Progenitor cell of endocrine pancreas (in vitro differentiated cells): ENCODE measurements around the gene NR5A1. TPM values are rescaled to one million over a fixed set of nuclear protein-coding genes. Genes with fewer than 3 reads are reported as not detected.

ENCODE experiments used
- DNase-seq: peaks from one replicate; pipeline ENCODE4 v3.0.0; 2021; ENCODE audit warnings: low spot score; ENCODE audit not compliant: unreplicated experiment
- H3K27ac Mint-ChIP-seq: 2 replicates; pipeline ENCODE4 v1.8.0; 2021; ENCODE audit warnings: mild to moderate bottlenecking, moderate library complexity, mixed read lengths
- H3K27me3 Mint-ChIP-seq: 2 replicates; pipeline ENCODE4 v1.8.0; 2021; ENCODE audit warnings: mixed read lengths
- H3K36me3 Mint-ChIP-seq: 2 replicates; pipeline ENCODE4 v1.8.0; 2022; ENCODE audit warnings: mixed read lengths; ENCODE audit not compliant: insufficient read depth
- H3K4me1 Mint-ChIP-seq: 2 replicates; pipeline ENCODE4 v1.8.0; 2021; ENCODE audit warnings: low read depth, mixed read lengths
- H3K4me3 Mint-ChIP-seq: 2 replicates; pipeline ENCODE4 v1.8.0; 2021; ENCODE audit warnings: low read depth, mild to moderate bottlenecking, moderate library complexity, mixed read lengths
- H3K9me3 Mint-ChIP-seq: 2 replicates; pipeline ENCODE4 v1.8.0; 2021; ENCODE audit warnings: low read depth, mixed read lengths
- CTCF ChIP-seq: fragments of 200-600 bp; sonication (generic); IDR thresholded peaks from one replicate; pipeline ENCODE4 v1.5.0; 2021; ENCODE audit warnings: antibody characterized with exemption, mild to moderate bottlenecking; ENCODE audit not compliant: unreplicated experiment
- total RNA-seq: library from RNA; stranded (reverse); gene quantifications from 2 replicates; pipeline ENCODE4 v1.2.1, GENCODE V29; 2021

Gene NR5A1
- total RNA-seq, 1 donor from 2014 or later: 0.36 TPM

GRCh38 chr9:124486778-124487259 lies 20.4 kb downstream of the NR5A1 start:
- Mint-ChIP-seq H3K27ac (no peak overlapping the region), H3K27me3 (peaks cover 63% of the 10 kb centered on the region), H3K9me3 (no peaks in the 10 kb centered on the region), H3K36me3 (no peaks in the 10 kb centered on the region), H3K4me3 (no peak overlapping the region), H3K4me1 (no peaks in the 10 kb centered on the region)
- no peak for DNase-seq
- TF ChIP-seq CTCF: no peak

DNA sequence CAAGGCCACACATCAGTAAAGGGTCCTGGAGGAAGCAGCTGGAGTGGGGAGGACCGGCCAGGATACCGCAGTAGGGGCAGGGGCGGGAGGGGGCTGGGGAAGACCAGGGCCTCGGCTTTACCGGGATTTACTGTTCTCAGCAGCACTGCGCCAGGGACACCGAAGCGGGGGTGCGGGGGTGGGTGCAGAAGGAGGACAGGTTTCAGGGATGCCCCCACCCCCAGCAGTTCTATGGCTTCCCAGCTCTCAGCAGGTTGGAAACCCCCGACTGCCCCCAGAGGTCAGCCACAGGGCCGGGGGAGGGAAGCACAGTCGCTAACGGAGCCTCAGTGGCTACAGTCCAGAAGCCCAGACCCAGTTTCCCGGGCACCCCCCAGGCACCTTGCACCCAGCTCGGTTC lies 21.3 kb downstream of the NR5A1 start:
- no peaks in the 10 kb centered on the region for H3K4me1 Mint-ChIP-seq
- no peaks in the 10 kb centered on the region for H3K9me3 Mint-ChIP-seq
- no peak overlapping the region for H3K27ac Mint-ChIP-seq
- H3K27me3 Mint-ChIP-seq: peaks cover 61% of the 10 kb centered on the region
- H3K36me3 Mint-ChIP-seq: no peaks in the 10 kb centered on the region
- no peak for TF ChIP-seq CTCF
- DNase-seq: no peak
- no peak overlapping the region for H3K4me3 Mint-ChIP-seq

DNA sequence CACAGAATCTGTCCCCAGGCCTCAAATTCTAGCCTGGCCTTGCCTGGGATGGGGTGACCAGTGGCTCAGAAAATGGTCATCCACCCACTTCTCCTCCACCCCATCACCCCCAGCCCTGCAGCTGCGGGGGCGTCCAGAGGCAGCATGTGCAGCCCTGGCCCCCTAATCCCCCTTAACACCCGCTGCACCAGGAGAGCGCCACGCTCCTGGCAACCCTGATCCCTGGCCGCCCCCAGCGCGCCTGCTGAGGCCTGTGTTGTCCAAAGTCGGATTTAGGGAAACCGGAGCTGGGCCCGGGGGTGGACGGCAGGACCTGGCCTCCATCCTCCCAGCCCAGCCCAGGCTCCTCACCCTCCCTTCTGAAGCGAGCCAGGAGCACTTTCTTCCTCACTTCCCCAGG lies 22.0 kb downstream of the NR5A1 start:
- H3K27ac Mint-ChIP-seq: no peak overlapping the region
- DNase-seq: no peak
- no peaks in the 10 kb centered on the region for H3K4me1 Mint-ChIP-seq
- no peaks in the 10 kb centered on the region for H3K36me3 Mint-ChIP-seq
- no peak for TF ChIP-seq CTCF
- H3K9me3 Mint-ChIP-seq: no peaks in the 10 kb centered on the region
- no peak overlapping the region for H3K4me3 Mint-ChIP-seq
- H3K27me3 Mint-ChIP-seq: peaks cover 61% of the 10 kb centered on the region

- no peak for TF ChIP-seq CTCF
- Mint-ChIP-seq H3K27ac (peak overlapping the region; percentile 37), H3K4me1 (no peaks in the 10 kb centered on the region), H3K4me3 (no peak overlapping the region), H3K9me3 (no peaks in the 10 kb centered on the region), H3K27me3 (peaks cover 58% of the 10 kb centered on the region), H3K36me3 (no peaks in the 10 kb centered on the region)
- no peak for DNase-seq
Observed at GRCh38 chr9:124483481-124483880, 23.7 kb downstream of the NR5A1 start.

- no peak overlapping the region for H3K27ac Mint-ChIP-seq
- no peak for DNase-seq
- H3K4me3 Mint-ChIP-seq: no peak overlapping the region
- peaks cover 53% of the 10 kb centered on the region for H3K27me3 Mint-ChIP-seq
- H3K4me1 Mint-ChIP-seq: peaks cover 1% of the 10 kb centered on the region
- no peaks in the 10 kb centered on the region for H3K36me3 Mint-ChIP-seq
- no peak for TF ChIP-seq CTCF
- no peaks in the 10 kb centered on the region for H3K9me3 Mint-ChIP-seq
Observed at GRCh38 chr9:124482431-124483031, 24.7 kb downstream of the NR5A1 start.
